ENCODE results near the gene EXOC4. TPM values are rescaled to one million over a fixed set of nuclear protein-coding genes. Genes with fewer than 3 reads are reported as not detected.

The EXOC4 gene
- total RNA-seq, 1 donor from 2014 or later = 145 TPM

GRCh38 chr7:133355822-133356221 lies 102.9 kb downstream of the EXOC4 start:
- H3K36me3 Mint-ChIP-seq (ENCODE audit: insufficient read depth) = peaks cover 27% of the 10 kb centered on the region

GRCh38 chr7:133358708-133359107 lies 105.8 kb downstream of the EXOC4 start:
- no peaks in the 10 kb centered on the region for H3K27me3 Mint-ChIP-seq
- no peak overlapping the region for H3K4me3 Mint-ChIP-seq (ENCODE audit: low read depth)
- peaks cover 1% of the 10 kb centered on the region for H3K4me1 Mint-ChIP-seq (ENCODE audit: low read depth)
- H3K36me3 Mint-ChIP-seq (ENCODE audit: insufficient read depth) = peaks cover 24% of the 10 kb centered on the region
- peaks cover 8% of the 10 kb centered on the region for H3K9me3 Mint-ChIP-seq (ENCODE audit: low read depth)
- DNase-seq (ENCODE audit: low spot score, unreplicated experiment) = no peak
- no peak for TF ChIP-seq CTCF (IDR thresholded peaks at IDR 0.05; ENCODE audit: unreplicated experiment)
- H3K27ac Mint-ChIP-seq = no peak overlapping the region

More at GRCh38 chr7:133355822-133356221, 102.9 kb downstream of the EXOC4 start:
- Mint-ChIP-seq H3K4me1 (ENCODE audit: low read depth) (peaks cover 1% of the 10 kb centered on the region), H3K4me3 (ENCODE audit: low read depth) (no peak overlapping the region), H3K27ac (no peak overlapping the region), H3K27me3 (no peaks in the 10 kb centered on the region), H3K9me3 (ENCODE audit: low read depth) (peaks cover 27% of the 10 kb centered on the region)
- DNase-seq (ENCODE audit: low spot score, unreplicated experiment) = no peak
- TF ChIP-seq CTCF (IDR thresholded peaks at IDR 0.05; ENCODE audit: unreplicated experiment) = no peak

DNA sequence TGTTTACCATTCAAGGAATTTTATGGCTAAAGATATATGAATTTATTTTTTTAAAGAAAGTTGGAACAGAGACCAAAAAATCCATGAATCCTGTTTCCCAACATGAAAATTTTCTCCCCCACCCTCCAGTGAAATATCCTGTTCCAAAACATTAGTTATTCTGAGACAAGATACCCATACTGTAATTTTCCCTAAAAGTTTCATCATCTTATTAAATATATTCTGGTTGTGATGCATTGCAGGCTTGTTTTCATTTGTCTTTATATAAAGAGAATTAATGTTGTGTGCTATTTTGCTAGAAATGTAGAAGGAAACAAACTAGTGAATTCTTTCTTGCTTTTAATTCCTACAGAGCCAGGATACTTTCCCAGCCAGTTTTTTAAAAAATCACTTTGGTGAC lies 106.6 kb downstream of the EXOC4 start:
- no peak for TF ChIP-seq CTCF (IDR thresholded peaks at IDR 0.05; ENCODE audit: unreplicated experiment)
- peaks cover 7% of the 10 kb centered on the region for H3K9me3 Mint-ChIP-seq (ENCODE audit: low read depth)

GRCh38 chr7:133360201-133360600 lies 107.3 kb downstream of the EXOC4 start:
- Mint-ChIP-seq H3K4me1 (ENCODE audit: low read depth) (peaks cover 1% of the 10 kb centered on the region), H3K27ac (no peak overlapping the region)

More for the DNA sequence above, 106.6 kb downstream of the EXOC4 start:
- no peak for DNase-seq (ENCODE audit: low spot score, unreplicated experiment)
- no peaks in the 10 kb centered on the region for H3K27me3 Mint-ChIP-seq
- H3K27ac Mint-ChIP-seq = no peak overlapping the region
- no peak overlapping the region for H3K4me3 Mint-ChIP-seq (ENCODE audit: low read depth)
- peaks cover 1% of the 10 kb centered on the region for H3K4me1 Mint-ChIP-seq (ENCODE audit: low read depth)
- H3K36me3 Mint-ChIP-seq (ENCODE audit: insufficient read depth) = peaks cover 24% of the 10 kb centered on the region

GRCh38 chr7:133361806-133362205 lies 108.9 kb downstream of the EXOC4 start:
- Mint-ChIP-seq H3K9me3 (ENCODE audit: low read depth) (peaks cover 7% of the 10 kb centered on the region), H3K4me1 (ENCODE audit: low read depth) (peaks cover 1% of the 10 kb centered on the region), H3K27me3 (no peaks in the 10 kb centered on the region), H3K36me3 (ENCODE audit: insufficient read depth) (peaks cover 24% of the 10 kb centered on the region), H3K27ac (no peak overlapping the region), H3K4me3 (ENCODE audit: low read depth) (no peak overlapping the region)
- no peak for DNase-seq (ENCODE audit: low spot score, unreplicated experiment)
- TF ChIP-seq CTCF (IDR thresholded peaks at IDR 0.05; ENCODE audit: unreplicated experiment) = no peak

More at GRCh38 chr7:133360201-133360600, 107.3 kb downstream of the EXOC4 start:
- no peak for DNase-seq (ENCODE audit: low spot score, unreplicated experiment)
- H3K27me3 Mint-ChIP-seq = no peaks in the 10 kb centered on the region
- peaks cover 24% of the 10 kb centered on the region for H3K36me3 Mint-ChIP-seq (ENCODE audit: insufficient read depth)
- no peak overlapping the region for H3K4me3 Mint-ChIP-seq (ENCODE audit: low read depth)
- H3K9me3 Mint-ChIP-seq (ENCODE audit: low read depth) = peaks cover 7% of the 10 kb centered on the region
- TF ChIP-seq CTCF (IDR thresholded peaks at IDR 0.05; ENCODE audit: unreplicated experiment) = no peak

Data from progenitor cell of endocrine pancreas (in vitro differentiated cells).